ENCODE measurements around the gene CCDC127. TPM values are rescaled to one million over a fixed set of nuclear protein-coding genes. Genes with fewer than 3 reads are reported as not detected.
"Not testable (repeated sequence)": the region's sequence is repeated elsewhere in the genome, so short reads cannot be mapped to it uniquely, and the experiment has no call there.

CCDC127 gene
- total RNA-seq, result 9.9 and 11.1 TPM in 2 replicates
- long read RNA-seq, full-length matches to known transcripts, result 71 of 79 reads
- long read RNA-seq, partial matches to known transcripts, result 0 of 79 reads
- long read RNA-seq, other reads (novel, unspliced or antisense), result 8 of 79 reads

GRCh38 chr5:217494-218456 is at the start of gene CCDC127, which contains the start of gene SDHA:
Gene CCDC127 (minus strand): TSS chr5:218153. CDS start chr5:216849, 1,304 bp downstream.
Gene SDHA (plus strand): TSS chr5:218320. CDS start chr5:218356, 36 bp downstream.
- Mint-ChIP-seq H3K27ac (ENCODE audit: unreplicated experiment) (peak within 1 kb of the TSS; percentile 89), H3K36me3 (ENCODE audit: unreplicated experiment) (peaks cover 12% of the 10 kb centered on the region), H3K4me3 (ENCODE audit: unreplicated experiment) (peak within 1 kb of the TSS; percentile 94), H3K4me1 (ENCODE audit: unreplicated experiment) (peaks cover 57% of the 10 kb centered on the region)
- peak; percentile 100 for DNase-seq (ENCODE audit: extremely low spot score, unreplicated experiment)
- H3K9me3 Mint-ChIP-seq (ENCODE audit: unreplicated experiment); H3K27me3 Mint-ChIP-seq (ENCODE audit: unreplicated experiment): not testable (repeated sequence)
- TF ChIP-seq CTCF (IDR thresholded peaks at IDR 0.05), result peak; percentile 57

- no peak overlapping the region for H3K4me3 Mint-ChIP-seq (ENCODE audit: unreplicated experiment)
- peaks cover 7% of the 10 kb centered on the region for H3K36me3 Mint-ChIP-seq (ENCODE audit: unreplicated experiment)
- H3K27me3 Mint-ChIP-seq (ENCODE audit: unreplicated experiment), result no peaks in the 10 kb centered on the region
- H3K27ac Mint-ChIP-seq (ENCODE audit: unreplicated experiment), result peak overlapping the region; percentile 97
- no peaks in the 10 kb centered on the region for H3K9me3 Mint-ChIP-seq (ENCODE audit: unreplicated experiment)
- no peak for TF ChIP-seq CTCF (IDR thresholded peaks at IDR 0.05)
- H3K4me1 Mint-ChIP-seq (ENCODE audit: unreplicated experiment), result peaks cover 63% of the 10 kb centered on the region
- DNase-seq (ENCODE audit: extremely low spot score, unreplicated experiment), result no peak
Observed at GRCh38 chr5:267716-268115, 49.8 kb upstream of the CCDC127 start.

GRCh38 chr5:266311-267026 is 48.5 kb upstream of the CCDC127 start:
- peak overlapping the region; percentile 55 for H3K4me3 Mint-ChIP-seq (ENCODE audit: unreplicated experiment)

GRCh38 chr5:264338-264737 is 46.4 kb upstream of the CCDC127 start:
- Mint-ChIP-seq H3K27ac (ENCODE audit: unreplicated experiment) (peak overlapping the region; percentile 97), H3K27me3 (ENCODE audit: unreplicated experiment) (no peaks in the 10 kb centered on the region), H3K36me3 (ENCODE audit: unreplicated experiment) (peaks cover 10% of the 10 kb centered on the region), H3K4me1 (ENCODE audit: unreplicated experiment) (peaks cover 53% of the 10 kb centered on the region), H3K9me3 (ENCODE audit: unreplicated experiment) (no peaks in the 10 kb centered on the region), H3K4me3 (ENCODE audit: unreplicated experiment) (peak overlapping the region; percentile 56)
- TF ChIP-seq CTCF (IDR thresholded peaks at IDR 0.05), result no peak
- DNase-seq (ENCODE audit: extremely low spot score, unreplicated experiment), result no peak

More at GRCh38 chr5:266311-267026, 48.5 kb upstream of the CCDC127 start:
- not testable (repeated sequence) for DNase-seq (ENCODE audit: extremely low spot score, unreplicated experiment); H3K27me3 Mint-ChIP-seq (ENCODE audit: unreplicated experiment); H3K9me3 Mint-ChIP-seq (ENCODE audit: unreplicated experiment); H3K36me3 Mint-ChIP-seq (ENCODE audit: unreplicated experiment)
- peak overlapping the region; percentile 97 for H3K27ac Mint-ChIP-seq (ENCODE audit: unreplicated experiment)
- H3K4me1 Mint-ChIP-seq (ENCODE audit: unreplicated experiment), result peaks cover 63% of the 10 kb centered on the region

- H3K27me3 Mint-ChIP-seq (ENCODE audit: unreplicated experiment); DNase-seq (ENCODE audit: extremely low spot score, unreplicated experiment); H3K9me3 Mint-ChIP-seq (ENCODE audit: unreplicated experiment): not testable (repeated sequence)
- Mint-ChIP-seq H3K4me3 (ENCODE audit: unreplicated experiment) (peak overlapping the region; percentile 56), H3K36me3 (ENCODE audit: unreplicated experiment) (peaks cover 12% of the 10 kb centered on the region), H3K4me1 (ENCODE audit: unreplicated experiment) (peaks cover 53% of the 10 kb centered on the region), H3K27ac (ENCODE audit: unreplicated experiment) (peak overlapping the region; percentile 97)
Observed at GRCh38 chr5:263275-263974, 45.5 kb upstream of the CCDC127 start.
